HepG2 (cell line): ENCODE results near the gene HLA-DRB5. TPM values are rescaled to one million over a fixed set of nuclear protein-coding genes. Genes with fewer than 3 reads are reported as not detected.

Experiments
- ATAC-seq: fragments of 200-7000 bp; cut with Tn5 transposase; 3 replicates; pipeline ENCODE4 v1.9.1; 2020; ENCODE audit warnings: mild to moderate bottlenecking, moderate library complexity
- BruUV-seq: library from RNA; stranded (reverse); fragments of 400-500 nt; replicated peaks from 2 replicates; lab custom pipeline; 2021; lab: Mats Ljungman, UMichigan
- CTCF ChIA-PET: fragments of 300-600 bp; formaldehyde crosslinking; extraction: SDS; loops from one replicate; lab custom pipeline; 2021; ENCODE audit warnings: low total read pairs, inconsistent platforms, low intra/inter-chr PET ratio; lab: Yijun Ruan, JAX
- POLR2A ChIA-PET: fragments of 350-600 bp; sonication (Branson Sonifier 250); formaldehyde crosslinking; loops from one replicate; lab custom pipeline; 2020; ENCODE audit warnings: antibody characterized with exemption, inconsistent platforms; lab: Yijun Ruan, JAX
- DNase-seq: peaks from one replicate; pipeline ENCODE4 v3.0.0-alpha.2; 2015; ENCODE audit warnings: low spot score
- FAIRE-seq: peaks from 3 replicates; lab custom pipeline; 2011; peaks lifted over from hg19 to GRCh38; lab: Jason Lieb, UNC
- H2AFZ ChIP-seq: one replicate; pipeline ENCODE4 v1.6.1; 2011; ENCODE audit warnings: low read length, inconsistent platforms
- H3K27ac ChIP-seq: fragments of 300-600 bp; 3 replicates; pipeline ENCODE4 v1.8.0; 2011; ENCODE audit warnings: mixed run types, mild to moderate bottlenecking, mixed read lengths, low read length, inconsistent platforms; ENCODE audit not compliant: insufficient read depth; ENCODE audit errors: extremely low read length
- H3K27me3 ChIP-seq, 2 experiments: fragments of 200-600 bp in 1 of 2; 2 replicates in 1 of 2; 3 replicates in 1 of 2; pipeline versions ENCODE4 v1.6.0 to v1.8.0; 2011; ENCODE audit warnings: low read length in 2 of 2, mild to moderate bottlenecking in 2 of 2, moderate library complexity in 2 of 2, inconsistent platforms in 1 of 2; ENCODE audit not compliant: insufficient read depth in 2 of 2, control insufficient read depth in 1 of 2
- H3K36me3 ChIP-seq, 2 experiments: fragments of 200-600 bp in 1 of 2; replicated peaks in 1 of 2; 2 replicates in 1 of 2; 3 replicates in 1 of 2; pipeline versions ENCODE4 v1.5.1 to v1.8.0; 2011; ENCODE audit warnings: low read length in 2 of 2, inconsistent platforms in 1 of 2; ENCODE audit not compliant: insufficient read depth in 2 of 2, control insufficient read depth in 1 of 2
- H3K4me1 ChIP-seq: 2 replicates; pipeline ENCODE4 v1.5.1; 2012; ENCODE audit warnings: low read length, inconsistent platforms; ENCODE audit not compliant: insufficient read depth
- H3K4me2 ChIP-seq: 2 replicates; pipeline ENCODE4 v1.6.0; 2011; ENCODE audit warnings: low read depth, low read length, inconsistent platforms
- H3K4me3 ChIP-seq, 3 experiments: fragments of 200-600 bp in 1 of 3; sonication (generic), shearing (Covaris generic) in 1 of 3; replicated peaks in 1 of 3; 2 replicates each; pipeline ENCODE4 v1.5.1; 2011 to 2016; ENCODE audit warnings: low read length in 3 of 3, inconsistent platforms in 2 of 3, low read depth in 2 of 3, mild to moderate bottlenecking in 2 of 3, control low read depth in 1 of 3, mixed read lengths in 1 of 3; ENCODE audit not compliant: insufficient read depth in 1 of 3
- H3K79me2 ChIP-seq: one replicate; pipeline ENCODE4 v1.6.1; 2011; ENCODE audit warnings: low read length, inconsistent platforms; ENCODE audit not compliant: insufficient read depth
- H3K9ac ChIP-seq: 2 replicates; pipeline ENCODE4 v1.6.0; 2011; ENCODE audit warnings: mild to moderate bottlenecking, low read depth, low read length, inconsistent platforms; ENCODE audit not compliant: insufficient read depth
- H3K9me3 ChIP-seq: 2 replicates; pipeline ENCODE4 v1.5.1; 2012; ENCODE audit warnings: mild to moderate bottlenecking, low read length
- H4K20me1 ChIP-seq: 2 replicates; pipeline ENCODE4 v1.6.0; 2011; ENCODE audit warnings: inconsistent platforms, mild to moderate bottlenecking, low read length, moderate library complexity; ENCODE audit not compliant: insufficient read depth
- ATAD3A ChIP-seq: sonication (generic); formaldehyde crosslinking; IDR thresholded peaks from 2 replicates; pipeline ENCODE4 v1.4.0; 2020; ENCODE audit warnings: missing genetic modification reagents
- BORCS8-MEF2B ChIP-seq: sonication (generic); formaldehyde crosslinking; IDR thresholded peaks from 2 replicates; pipeline ENCODE4 v1.8.0; 2022; ENCODE audit warnings: mild to moderate bottlenecking, missing genetic modification reagents
- KLF6 ChIP-seq: IDR thresholded peaks from 2 replicates; pipeline ENCODE4 v1.8.0; 2016; ENCODE audit warnings: missing biosample characterization, missing genetic modification reagents
- SP1 ChIP-seq, 2 experiments: fragments of 450-650 bp in 1 of 2; sonication (generic) in 1 of 2; formaldehyde crosslinking in 1 of 2; IDR thresholded peaks; 2 replicates each; pipeline versions ENCODE4 v1.4.0 to v1.6.1; 2016 to 2020; ENCODE audit warnings: missing genetic modification reagents in 1 of 2
- STAG1 ChIP-seq: sonication (generic); formaldehyde crosslinking; IDR thresholded peaks from 2 replicates; pipeline ENCODE4 v1.4.0; 2020; ENCODE audit warnings: missing genetic modification reagents
- ZNF235 ChIP-seq: sonication (generic); formaldehyde crosslinking; IDR thresholded peaks from 2 replicates; pipeline ENCODE4 v1.8.1; 2023; ENCODE audit warnings: mild to moderate bottlenecking, missing genetic modification reagents, borderline replicate concordance
- ZNF451 ChIP-seq: sonication (generic); formaldehyde crosslinking; IDR thresholded peaks from 2 replicates; pipeline ENCODE4 v1.5.0; 2020; ENCODE audit warnings: mild to moderate bottlenecking, missing genetic modification reagents
- ZNF629 ChIP-seq: sonication (generic); formaldehyde crosslinking; conservative IDR thresholded peaks from 2 replicates; pipeline ENCODE4 v1.5.0; 2020; ENCODE audit warnings: missing genetic modification reagents
- ZNF850 ChIP-seq: sonication (generic); formaldehyde crosslinking; conservative IDR thresholded peaks from 2 replicates; pipeline ENCODE4 v1.9.0; 2021; ENCODE audit warnings: mild to moderate bottlenecking, missing genetic modification reagents
- in situ Hi-C: cut with HindIII; loops from 2 replicates; pipeline ENCODE4 v1.10.0; 2017; ENCODE audit warnings: low pct_unique_long_range_greater_than_20kb; ENCODE audit not compliant: extremely low pct_ligation_motif_present
- intact Hi-C: fragments of 100-400 bp; cut with micrococcal nuclease; formaldehyde crosslinking; loops from one replicate; pipeline ENCODE4 v1.10.0; 2022; ENCODE audit not compliant: unreplicated experiment
- polyA plus RNA-seq, 8 experiments: library from polyadenylated mRNA; depleted of rRNA in 3 of 8; stranded (reverse) in 7 of 8; unstranded in 1 of 8; fragments of >200 nt; fragmentation: Illumina TruSeq in 4 of 8; extraction: Trizol in 4 of 8; gene quantifications; 2 replicates each; pipeline versions ENCODE4 v1.2.1 to v1.2.3, GENCODE V29; 2011 to 2016; ENCODE audit warnings: low read depth in 4 of 8, missing spikeins in 1 of 8, mixed read lengths in 1 of 8; ENCODE audit not compliant: insufficient read depth in 1 of 8
- total RNA-seq, 5 experiments: library from RNA; depleted of rRNA; stranded (reverse); fragments of >200 nt; fragmentation: Illumina TruSeq; extraction: Trizol; gene quantifications; 2 replicates each; pipeline ENCODE4 v1.2.3, GENCODE V29; 2016; ENCODE audit warnings: low read depth in 1 of 5
- TF ChIP-seq, protein P1 (sequence below): sonication (generic); formaldehyde crosslinking; conservative IDR thresholded peaks from 2 replicates; pipeline ENCODE4 v1.8.0; 2022; ENCODE audit warnings: missing genetic modification reagents
- TF ChIP-seq, protein P2 (sequence below): sonication (generic); formaldehyde crosslinking; IDR thresholded peaks from 2 replicates; pipeline ENCODE4 v1.8.0; 2022; ENCODE audit warnings: missing genetic modification reagents, low read depth, mild to moderate bottlenecking, borderline replicate concordance
- TF ChIP-seq, protein P3 (sequence below): sonication (generic); formaldehyde crosslinking; IDR thresholded peaks from 2 replicates; pipeline ENCODE4 v1.5.0; 2020; ENCODE audit warnings: missing genetic modification reagents
- TF ChIP-seq, protein P4 (sequence below): fragments of 450-650 bp; IDR thresholded peaks from 2 replicates; pipeline ENCODE4 v1.6.1; 2017

Gene HLA-DRB5
- total and polyA plus RNA-seq, 2 of the 13 experiments (the other 11 are each of a cell fraction or from before 2014, with no cell fraction given): not detected

DNA sequence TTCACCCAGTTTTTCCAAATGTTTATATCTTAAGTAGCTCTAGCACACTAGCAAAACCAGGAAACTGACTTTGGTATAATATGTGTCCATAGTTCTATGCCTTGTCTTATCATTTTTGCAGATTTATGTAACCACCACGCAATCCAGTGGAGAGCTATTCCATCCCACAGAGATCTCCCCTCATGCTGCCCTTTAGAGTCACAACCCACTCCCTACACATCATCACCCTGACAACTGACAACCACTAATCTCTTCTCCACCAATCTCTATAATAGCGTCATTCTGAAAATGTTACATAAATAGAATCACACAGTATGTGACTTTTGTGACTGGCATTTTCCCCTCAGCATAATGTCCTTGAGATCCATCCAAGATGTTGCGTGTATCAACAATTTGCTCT, 29.1 kb downstream of the HLA-DRB5 start (continued):
- no peak for TF ChIP-seq ZNF451 (CRISPR knock-in tag)

DNA sequence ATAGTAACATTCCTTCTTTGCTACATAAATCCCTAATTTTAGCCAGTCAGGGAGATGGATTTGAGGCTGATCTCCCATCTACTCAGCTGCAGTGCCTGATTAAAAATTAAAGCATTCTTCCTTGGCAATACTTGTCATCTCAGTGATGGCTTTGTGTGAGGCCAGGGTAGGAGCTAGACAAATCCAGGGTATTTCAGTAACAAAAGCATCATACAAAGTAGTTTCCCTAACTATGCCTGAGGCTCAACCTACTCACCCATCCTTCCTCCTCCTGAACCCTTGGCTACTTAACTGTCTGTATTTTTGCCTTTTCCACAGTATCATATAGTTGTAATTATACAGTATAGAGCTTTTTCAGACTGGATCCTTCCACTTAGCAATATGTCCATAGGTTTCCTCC, 37.7 kb downstream of the HLA-DRB5 start:
- H4K20me1 ChIP-seq: no peaks in the 10 kb centered on the region
- no peaks in the 10 kb centered on the region for H3K4me1 ChIP-seq
- ChIA-PET POLR2A (no interaction called here), CTCF (no interaction called here)
- FAIRE-seq: no peak
- DNase-seq: no peak
- no peaks in the 10 kb centered on the region for H3K27me3 ChIP-seq
- H3K9ac ChIP-seq: no peak overlapping the region
- no peaks in the 10 kb centered on the region for H3K9me3 ChIP-seq
- H3K4me3 ChIP-seq: no peak overlapping the region
- H2AFZ ChIP-seq: no peak overlapping the region
- TF ChIP-seq KLF6 (CRISPR knock-in tag): no peak
- TF ChIP-seq, protein P1, sequence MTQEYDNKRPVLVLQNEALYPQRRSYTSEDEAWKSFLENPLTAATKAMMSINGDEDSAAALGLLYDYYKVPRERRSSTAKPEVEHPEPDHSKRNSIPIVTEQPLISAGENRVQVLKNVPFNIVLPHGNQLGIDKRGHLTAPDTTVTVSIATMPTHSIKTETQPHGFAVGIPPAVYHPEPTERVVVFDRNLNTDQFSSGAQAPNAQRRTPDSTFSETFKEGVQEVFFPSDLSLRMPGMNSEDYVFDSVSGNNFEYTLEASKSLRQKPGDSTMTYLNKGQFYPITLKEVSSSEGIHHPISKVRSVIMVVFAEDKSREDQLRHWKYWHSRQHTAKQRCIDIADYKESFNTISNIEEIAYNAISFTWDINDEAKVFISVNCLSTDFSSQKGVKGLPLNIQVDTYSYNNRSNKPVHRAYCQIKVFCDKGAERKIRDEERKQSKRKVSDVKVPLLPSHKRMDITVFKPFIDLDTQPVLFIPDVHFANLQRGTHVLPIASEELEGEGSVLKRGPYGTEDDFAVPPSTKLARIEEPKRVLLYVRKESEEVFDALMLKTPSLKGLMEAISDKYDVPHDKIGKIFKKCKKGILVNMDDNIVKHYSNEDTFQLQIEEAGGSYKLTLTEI (CRISPR knock-in tag): no peak
- no peak for TF ChIP-seq ATAD3A (CRISPR knock-in tag)
- TF ChIP-seq ZNF235 (CRISPR knock-in tag): no peak
- TF ChIP-seq SP1 (IDR thresholded peaks at IDR 0.05): no peak
- no peak for TF ChIP-seq SP1 (CRISPR knock-in tag; IDR thresholded peaks at IDR 0.05)
- TF ChIP-seq, protein P2, sequence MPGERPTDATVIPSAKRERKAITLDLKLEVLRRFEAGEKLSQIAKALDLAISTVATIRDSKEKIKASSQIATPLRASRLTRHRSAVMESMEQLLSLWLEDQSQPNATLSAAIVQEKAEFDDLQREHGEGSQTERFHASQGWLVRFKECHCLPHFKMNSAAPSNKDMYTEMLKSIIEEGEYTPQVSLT (CRISPR knock-in tag): no peak
- TF ChIP-seq BORCS8-MEF2B (CRISPR knock-in tag): no peak
- no peak for TF ChIP-seq STAG1
- no peak for TF ChIP-seq ZNF850 (CRISPR knock-in tag)
- no peak for TF ChIP-seq ZNF629 (CRISPR knock-in tag)
- TF ChIP-seq, protein P3, sequence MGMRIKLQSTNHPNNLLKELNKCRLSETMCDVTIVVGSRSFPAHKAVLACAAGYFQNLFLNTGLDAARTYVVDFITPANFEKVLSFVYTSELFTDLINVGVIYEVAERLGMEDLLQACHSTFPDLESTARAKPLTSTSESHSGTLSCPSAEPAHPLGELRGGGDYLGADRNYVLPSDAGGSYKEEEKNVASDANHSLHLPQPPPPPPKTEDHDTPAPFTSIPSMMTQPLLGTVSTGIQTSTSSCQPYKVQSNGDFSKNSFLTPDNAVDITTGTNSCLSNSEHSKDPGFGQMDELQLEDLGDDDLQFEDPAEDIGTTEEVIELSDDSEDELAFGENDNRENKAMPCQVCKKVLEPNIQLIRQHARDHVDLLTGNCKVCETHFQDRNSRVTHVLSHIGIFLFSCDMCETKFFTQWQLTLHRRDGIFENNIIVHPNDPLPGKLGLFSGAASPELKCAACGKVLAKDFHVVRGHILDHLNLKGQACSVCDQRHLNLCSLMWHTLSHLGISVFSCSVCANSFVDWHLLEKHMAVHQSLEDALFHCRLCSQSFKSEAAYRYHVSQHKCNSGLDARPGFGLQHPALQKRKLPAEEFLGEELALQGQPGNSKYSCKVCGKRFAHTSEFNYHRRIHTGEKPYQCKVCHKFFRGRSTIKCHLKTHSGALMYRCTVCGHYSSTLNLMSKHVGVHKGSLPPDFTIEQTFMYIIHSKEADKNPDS (CRISPR knock-in tag): no peak
- TF ChIP-seq, protein P4, sequence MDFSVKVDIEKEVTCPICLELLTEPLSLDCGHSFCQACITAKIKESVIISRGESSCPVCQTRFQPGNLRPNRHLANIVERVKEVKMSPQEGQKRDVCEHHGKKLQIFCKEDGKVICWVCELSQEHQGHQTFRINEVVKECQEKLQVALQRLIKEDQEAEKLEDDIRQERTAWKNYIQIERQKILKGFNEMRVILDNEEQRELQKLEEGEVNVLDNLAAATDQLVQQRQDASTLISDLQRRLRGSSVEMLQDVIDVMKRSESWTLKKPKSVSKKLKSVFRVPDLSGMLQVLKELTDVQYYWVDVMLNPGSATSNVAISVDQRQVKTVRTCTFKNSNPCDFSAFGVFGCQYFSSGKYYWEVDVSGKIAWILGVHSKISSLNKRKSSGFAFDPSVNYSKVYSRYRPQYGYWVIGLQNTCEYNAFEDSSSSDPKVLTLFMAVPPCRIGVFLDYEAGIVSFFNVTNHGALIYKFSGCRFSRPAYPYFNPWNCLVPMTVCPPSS: no peak
- no peaks in the 10 kb centered on the region for H3K79me2 ChIP-seq
- H3K27ac ChIP-seq: no peak overlapping the region
- no peaks in the 10 kb centered on the region for H3K36me3 ChIP-seq
- in situ Hi-C loops (no loop called here), intact Hi-C loops (no loop called here)
- no TSS peak for BruUV-seq
- ATAC-seq: no peak
- H3K4me2 ChIP-seq: no peak overlapping the region
